HCT116 (cell line): ENCODE measurements around the gene OR2A25. TPM values are rescaled to one million over a fixed set of nuclear protein-coding genes. Genes with fewer than 3 reads are reported as not detected.

ENCODE experiments used
- ATAC-seq: fragments of 200-7000 bp; cut with Tn5 transposase; 2 replicates; pipeline ENCODE4 v1.9.1; 2020; ENCODE audit warnings: mild to moderate bottlenecking, moderate library complexity
- Bru-seq: library from RNA; stranded (reverse); fragments of 400-500 nt; gene quantifications from one replicate; lab custom pipeline; 2021; lab: Mats Ljungman, UMichigan
- BruChase-seq, 2 experiments: library from RNA; stranded (reverse); fragments of 400-500 nt; gene quantifications; one replicate each; lab custom pipeline; 2021; lab: Mats Ljungman, UMichigan
- BruUV-seq: library from RNA; stranded (reverse); fragments of 400-500 nt; replicated peaks from 2 replicates; lab custom pipeline; 2021; lab: Mats Ljungman, UMichigan
- CTCF ChIA-PET: fragments of 300-600 bp; sonication (Branson Sonifier 250); formaldehyde crosslinking; loops from one replicate; lab custom pipeline; 2021; ENCODE audit warnings: antibody characterized with exemption; lab: Charles Lee
- POLR2A ChIA-PET: fragments of 300-600, 350-600 bp; sonication (Branson Sonifier 250); formaldehyde crosslinking; loops from one replicate; lab custom pipeline; 2021; ENCODE audit warnings: antibody characterized with exemption; lab: Charles Lee
- RAD21 ChIA-PET, 2 experiments: fragments of 300-600 bp; sonication (Branson Sonifier 250); formaldehyde crosslinking; loops; one replicate each; lab custom pipeline; 2023; ENCODE audit warnings: low total read pairs in 2 of 2; ENCODE audit not compliant: uncharacterized antibody in 2 of 2, unreplicated experiment in 2 of 2, low non-redundant PET in 1 of 2; lab: Charles Lee
- DNase-seq: peaks from one replicate; pipeline ENCODE4 v3.0.0-alpha.2; 2010; ENCODE audit warnings: low read depth, low spot score
- H2AFZ ChIP-seq: fragments of 200-600 bp; shearing (Covaris generic), sonication (generic); 2 replicates; pipeline ENCODE4 v1.6.1; 2017; ENCODE audit warnings: low read depth, mixed run types, mixed read lengths, antibody characterized with exemption, low read length; ENCODE audit not compliant: poor library complexity, severe bottlenecking
- H3K27ac ChIP-seq: 2 replicates; pipeline ENCODE4 v1.5.1; 2012; ENCODE audit warnings: low read depth, low read length
- H3K27me3 ChIP-seq: fragments of 200-600 bp; sonication (generic); 2 replicates; pipeline ENCODE4 v1.6.1; 2016; ENCODE audit warnings: mixed run types, low read length, mixed read lengths; ENCODE audit not compliant: insufficient read depth
- H3K36me3 ChIP-seq, 2 experiments: fragments of 200-500 bp in 1 of 2; fragments of 200-600 bp in 1 of 2; sonication (Bioruptor generic) in 1 of 2; sonication (generic) in 1 of 2; 2 replicates each; pipeline versions ENCODE4 v1.5.1 to v1.6.1; 2014 to 2016; ENCODE audit warnings: low read length in 2 of 2, inconsistent platforms in 1 of 2, mixed read lengths in 1 of 2, mixed run types in 1 of 2; ENCODE audit not compliant: insufficient read depth in 2 of 2, control insufficient read depth in 1 of 2
- H3K4me1 ChIP-seq, 2 experiments: fragments of 200-600 bp in 1 of 2; sonication (generic) in 1 of 2; 2 replicates each; pipeline versions ENCODE4 v1.5.1 to v1.6.1; 2012 to 2017; ENCODE audit warnings: low read length in 2 of 2, inconsistent platforms in 1 of 2, mild to moderate bottlenecking in 1 of 2, mixed read lengths in 1 of 2, mixed run types in 1 of 2, moderate library complexity in 1 of 2; ENCODE audit not compliant: insufficient read depth in 2 of 2, control insufficient read depth in 1 of 2
- H3K4me2 ChIP-seq: fragments of 200-600 bp; sonication (generic); 2 replicates; pipeline ENCODE4 v1.6.1; 2017; ENCODE audit warnings: mixed run types, low read length, mixed read lengths
- H3K4me3 ChIP-seq, 2 experiments: fragments of 200-600 bp in 1 of 2; sonication (generic) in 1 of 2; replicated peaks in 1 of 2; 2 replicates each; pipeline ENCODE4 v1.5.1; 2011 to 2016; ENCODE audit warnings: low read length in 2 of 2, control low read depth in 1 of 2, low read depth in 1 of 2, mild to moderate bottlenecking in 1 of 2, mixed read lengths in 1 of 2, mixed run types in 1 of 2
- H3K79me2 ChIP-seq: fragments of 200-600 bp; sonication (generic); 2 replicates; pipeline ENCODE4 v1.6.1; 2017; ENCODE audit warnings: mild to moderate bottlenecking, mixed run types, low read length, moderate library complexity, mixed read lengths; ENCODE audit not compliant: insufficient read depth
- H3K9ac ChIP-seq: fragments of 200-600 bp; sonication (generic); 2 replicates; pipeline ENCODE4 v1.6.1; 2016; ENCODE audit warnings: low read length, mixed read lengths
- H3K9me2 ChIP-seq: fragments of 200-600 bp; sonication (generic), shearing (Covaris generic); 2 replicates; pipeline ENCODE4 v1.6.1; 2017; ENCODE audit warnings: mixed run types, mild to moderate bottlenecking, moderate library complexity; ENCODE audit not compliant: insufficient read depth
- H3K9me3 ChIP-seq, 2 experiments: fragments of 200-500 bp in 1 of 2; fragments of 200-600 bp in 1 of 2; sonication (Bioruptor generic) in 1 of 2; sonication (generic) in 1 of 2; 2 replicates each; pipeline ENCODE4 v1.6.1; 2014 to 2017; ENCODE audit warnings: low read length in 2 of 2, mixed read lengths in 2 of 2, inconsistent platforms in 1 of 2, low read depth in 1 of 2, mild to moderate bottlenecking in 1 of 2, mixed run types in 1 of 2, moderate library complexity in 1 of 2; ENCODE audit not compliant: control insufficient read depth in 1 of 2, insufficient read depth in 1 of 2
- H4K20me1 ChIP-seq: fragments of 200-600 bp; sonication (generic), shearing (Covaris generic); 2 replicates; pipeline ENCODE4 v1.6.1; 2017; ENCODE audit warnings: mixed run types, mild to moderate bottlenecking, moderate library complexity; ENCODE audit not compliant: insufficient read depth
- CEBPB ChIP-seq: IDR thresholded peaks from 2 replicates; pipeline ENCODE4 v1.6.1; 2012; ENCODE audit warnings: low read depth
- EGR1 ChIP-seq: IDR thresholded peaks from 2 replicates; pipeline ENCODE4 v1.6.1; 2012; ENCODE audit warnings: low read depth
- ELF1 ChIP-seq: IDR thresholded peaks from 2 replicates; pipeline ENCODE4 v1.6.1; 2012; ENCODE audit warnings: low read depth, borderline replicate concordance
- EZH2phosphoT487 ChIP-seq: fragments of 200-600 bp; IDR thresholded peaks from 2 replicates; pipeline ENCODE4 v1.6.1; 2018; ENCODE audit warnings: antibody characterized with exemption, borderline replicate concordance
- FOSL1 ChIP-seq: IDR thresholded peaks from 2 replicates; pipeline ENCODE4 v1.6.1; 2012; ENCODE audit warnings: low read depth
- POLR2A ChIP-seq: IDR thresholded peaks from 2 replicates; pipeline ENCODE4 v1.7.0; 2011; ENCODE audit warnings: borderline replicate concordance; ENCODE audit not compliant: insufficient read depth, insufficient read length; ENCODE audit errors: extremely low read depth
- SIN3A ChIP-seq: IDR thresholded peaks from 2 replicates; pipeline ENCODE4 v1.6.1; 2012; ENCODE audit warnings: low read depth
- SRF ChIP-seq: IDR thresholded peaks from 2 replicates; pipeline ENCODE4 v1.6.1; 2012; ENCODE audit warnings: low read depth
- TCF7L2 ChIP-seq: IDR thresholded peaks from 2 replicates; pipeline ENCODE4 v1.7.0; 2011; ENCODE audit warnings: borderline replicate concordance, inconsistent platforms; ENCODE audit not compliant: insufficient read depth, insufficient read length; ENCODE audit errors: extremely low read depth
- ZFX ChIP-seq: fragments of 450-650 bp; IDR thresholded peaks from 2 replicates; pipeline ENCODE4 v1.6.1; 2017
- ZNF274 ChIP-seq: fragments of 200-500 bp; sonication (Bioruptor generic); IDR thresholded peaks from 2 replicates; pipeline ENCODE4 v1.6.1; 2014; ENCODE audit warnings: mild to moderate bottlenecking, low read depth, low read length, inconsistent platforms
- intact Hi-C: fragments of 100-400 bp; cut with micrococcal nuclease; formaldehyde crosslinking; loops from 2 replicates; pipeline ENCODE4 v1.10.0; 2022
- long read RNA-seq: library from polyadenylated mRNA; unstranded; transcript quantifications from one replicate; pipeline ENCODE4 v2.0.0, GENCODE V29; 2021; ENCODE audit not compliant: unreplicated experiment
- polyA plus RNA-seq: library from polyadenylated mRNA; unstranded; fragments of >200 nt; gene quantifications from 2 replicates; pipeline ENCODE4 v1.2.1, GENCODE V29; 2012; ENCODE audit warnings: missing spikeins
- total RNA-seq: library from RNA; stranded (reverse); gene quantifications from one replicate; pipeline ENCODE4 v1.2.1, GENCODE V29; 2021; ENCODE audit not compliant: unreplicated experiment
- TF ChIP-seq, protein P1 (sequence below): IDR thresholded peaks from 2 replicates; pipeline ENCODE4 v1.6.1; 2011; ENCODE audit warnings: mild to moderate bottlenecking, low read length, moderate library complexity; ENCODE audit not compliant: insufficient replicate concordance; ENCODE audit errors: extremely low read depth
- TF ChIP-seq, protein P2 (sequence below): IDR thresholded peaks from 2 replicates; pipeline ENCODE4 v1.6.1; 2012
- TF ChIP-seq, protein P3 (sequence below): IDR thresholded peaks from 2 replicates; pipeline ENCODE4 v1.6.1; 2012
- TF ChIP-seq, protein P4 (sequence below), 3 experiments: fragments of 200-600 bp in 1 of 3; sonication (generic) in 1 of 3; IDR thresholded peaks in 2 of 3; conservative IDR thresholded peaks in 1 of 3; 2 replicates each; pipeline ENCODE4 v1.5.1; 2012 to 2017; ENCODE audit warnings: low read depth in 2 of 3, low read length in 2 of 3, antibody characterized with exemption in 1 of 3, borderline replicate concordance in 1 of 3, control low read depth in 1 of 3, mild to moderate bottlenecking in 1 of 3, mixed read lengths in 1 of 3, mixed run types in 1 of 3, moderate library complexity in 1 of 3; ENCODE audit not compliant: insufficient read depth in 1 of 3
- TF ChIP-seq, protein P5 (sequence below): IDR thresholded peaks from 2 replicates; pipeline ENCODE4 v1.6.1; 2012; ENCODE audit warnings: low read depth

Gene OR2A25, protein sequence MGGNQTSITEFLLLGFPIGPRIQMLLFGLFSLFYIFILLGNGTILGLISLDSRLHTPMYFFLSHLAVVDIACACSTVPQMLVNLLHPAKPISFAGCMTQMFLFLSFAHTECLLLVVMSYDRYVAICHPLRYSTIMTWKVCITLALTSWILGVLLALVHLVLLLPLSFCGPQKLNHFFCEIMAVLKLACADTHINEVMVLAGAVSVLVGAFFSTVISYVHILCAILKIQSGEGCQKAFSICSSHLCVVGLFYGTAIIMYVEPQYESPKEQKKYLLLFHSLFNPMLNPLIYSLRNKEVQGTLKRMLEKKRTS
- total RNA-seq (not detected), Bru-seq, nascent RNA (not detected), BruChase-seq, experiment 1, labeled RNA remaining after a 6-hour chase (not detected), BruChase-seq, experiment 2, labeled RNA remaining after a 2-hour chase (not detected)
- polyA plus RNA-seq: 0.02 TPM in 1 of 2 replicates, not detected in the other
- long read RNA-seq: 0 reads

DNA sequence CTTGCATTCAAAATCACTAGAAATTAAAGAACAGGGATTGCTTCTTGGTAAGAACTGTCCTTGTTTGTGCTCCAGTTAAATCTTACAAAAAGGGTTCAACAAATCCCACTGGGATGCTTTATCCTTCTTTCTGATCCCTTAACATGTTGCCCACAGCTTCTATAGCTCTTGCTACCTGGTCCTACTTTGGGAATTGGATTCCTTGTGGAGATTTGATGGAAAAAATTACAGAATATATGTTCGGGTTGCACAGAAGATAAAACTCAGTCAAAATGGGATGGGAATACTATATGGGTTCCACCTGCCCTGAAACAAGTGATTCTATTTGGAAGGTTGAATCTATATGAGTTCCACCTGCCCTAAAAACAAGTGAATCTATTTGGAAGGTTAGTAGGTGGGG is at the start of gene OR2A25:
TSS of gene OR2A25 (plus strand) at position 301 of the 400 bp plus-strand sequence. CDS start 4,409 bp downstream, outside the sequence.
- intact Hi-C loops: no loop called here
- DNase-seq (no peak), ATAC-seq (no peak)
- RAD21 ChIA-PET: no interaction called here
- H3K9me3 ChIP-seq: no peaks in the 10 kb centered on the region
- H4K20me1 ChIP-seq: no peaks in the 10 kb centered on the region
- H3K9ac ChIP-seq: no peak within 1 kb of the TSS
- POLR2A ChIA-PET: no interaction called here
- H3K4me3 ChIP-seq: no peak within 1 kb of the TSS
- BruUV-seq: no TSS peak
- no peaks in the 10 kb centered on the region for H3K9me2 ChIP-seq
- no peak within 1 kb of the TSS for H2AFZ ChIP-seq
- CTCF ChIA-PET: no interaction called here
- H3K27me3 ChIP-seq: no peaks in the 10 kb centered on the region
- no peak within 1 kb of the TSS for H3K4me2 ChIP-seq
- H3K27ac ChIP-seq: no peak within 1 kb of the TSS
- no peaks in the 10 kb centered on the region for H3K4me1 ChIP-seq
- TF ChIP-seq, protein P1, sequence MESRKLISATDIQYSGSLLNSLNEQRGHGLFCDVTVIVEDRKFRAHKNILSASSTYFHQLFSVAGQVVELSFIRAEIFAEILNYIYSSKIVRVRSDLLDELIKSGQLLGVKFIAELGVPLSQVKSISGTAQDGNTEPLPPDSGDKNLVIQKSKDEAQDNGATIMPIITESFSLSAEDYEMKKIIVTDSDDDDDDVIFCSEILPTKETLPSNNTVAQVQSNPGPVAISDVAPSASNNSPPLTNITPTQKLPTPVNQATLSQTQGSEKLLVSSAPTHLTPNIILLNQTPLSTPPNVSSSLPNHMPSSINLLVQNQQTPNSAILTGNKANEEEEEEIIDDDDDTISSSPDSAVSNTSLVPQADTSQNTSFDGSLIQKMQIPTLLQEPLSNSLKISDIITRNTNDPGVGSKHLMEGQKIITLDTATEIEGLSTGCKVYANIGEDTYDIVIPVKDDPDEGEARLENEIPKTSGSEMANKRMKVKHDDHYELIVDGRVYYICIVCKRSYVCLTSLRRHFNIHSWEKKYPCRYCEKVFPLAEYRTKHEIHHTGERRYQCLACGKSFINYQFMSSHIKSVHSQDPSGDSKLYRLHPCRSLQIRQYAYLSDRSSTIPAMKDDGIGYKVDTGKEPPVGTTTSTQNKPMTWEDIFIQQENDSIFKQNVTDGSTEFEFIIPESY: no peak
- no peak for TF ChIP-seq POLR2A
- TF ChIP-seq, protein P2, sequence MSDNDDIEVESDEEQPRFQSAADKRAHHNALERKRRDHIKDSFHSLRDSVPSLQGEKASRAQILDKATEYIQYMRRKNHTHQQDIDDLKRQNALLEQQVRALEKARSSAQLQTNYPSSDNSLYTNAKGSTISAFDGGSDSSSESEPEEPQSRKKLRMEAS: no peak
- TF ChIP-seq, protein P3, sequence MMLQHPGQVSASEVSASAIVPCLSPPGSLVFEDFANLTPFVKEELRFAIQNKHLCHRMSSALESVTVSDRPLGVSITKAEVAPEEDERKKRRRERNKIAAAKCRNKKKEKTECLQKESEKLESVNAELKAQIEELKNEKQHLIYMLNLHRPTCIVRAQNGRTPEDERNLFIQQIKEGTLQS: no peak
- no peak for TF ChIP-seq ELF1
- TF ChIP-seq CEBPB: no peak
- TF ChIP-seq, protein P4, sequence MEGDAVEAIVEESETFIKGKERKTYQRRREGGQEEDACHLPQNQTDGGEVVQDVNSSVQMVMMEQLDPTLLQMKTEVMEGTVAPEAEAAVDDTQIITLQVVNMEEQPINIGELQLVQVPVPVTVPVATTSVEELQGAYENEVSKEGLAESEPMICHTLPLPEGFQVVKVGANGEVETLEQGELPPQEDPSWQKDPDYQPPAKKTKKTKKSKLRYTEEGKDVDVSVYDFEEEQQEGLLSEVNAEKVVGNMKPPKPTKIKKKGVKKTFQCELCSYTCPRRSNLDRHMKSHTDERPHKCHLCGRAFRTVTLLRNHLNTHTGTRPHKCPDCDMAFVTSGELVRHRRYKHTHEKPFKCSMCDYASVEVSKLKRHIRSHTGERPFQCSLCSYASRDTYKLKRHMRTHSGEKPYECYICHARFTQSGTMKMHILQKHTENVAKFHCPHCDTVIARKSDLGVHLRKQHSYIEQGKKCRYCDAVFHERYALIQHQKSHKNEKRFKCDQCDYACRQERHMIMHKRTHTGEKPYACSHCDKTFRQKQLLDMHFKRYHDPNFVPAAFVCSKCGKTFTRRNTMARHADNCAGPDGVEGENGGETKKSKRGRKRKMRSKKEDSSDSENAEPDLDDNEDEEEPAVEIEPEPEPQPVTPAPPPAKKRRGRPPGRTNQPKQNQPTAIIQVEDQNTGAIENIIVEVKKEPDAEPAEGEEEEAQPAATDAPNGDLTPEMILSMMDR (IDR thresholded peaks at IDR 0.05 in 2 of 3, conservative IDR thresholded peaks at IDR 0.05 in 1 of 3; ENCODE audit: borderline replicate concordance in 1 of 3, insufficient read depth in 1 of 3, low read depth in 2 of 3, low read length in 2 of 3): no peak
- TF ChIP-seq FOSL1: no peak
- no peak for TF ChIP-seq ZNF274
- no peak for TF ChIP-seq EZH2phosphoT487
- TF ChIP-seq TCF7L2: no peak
- TF ChIP-seq SIN3A: no peak
- TF ChIP-seq EGR1: no peak
- TF ChIP-seq, protein P5, sequence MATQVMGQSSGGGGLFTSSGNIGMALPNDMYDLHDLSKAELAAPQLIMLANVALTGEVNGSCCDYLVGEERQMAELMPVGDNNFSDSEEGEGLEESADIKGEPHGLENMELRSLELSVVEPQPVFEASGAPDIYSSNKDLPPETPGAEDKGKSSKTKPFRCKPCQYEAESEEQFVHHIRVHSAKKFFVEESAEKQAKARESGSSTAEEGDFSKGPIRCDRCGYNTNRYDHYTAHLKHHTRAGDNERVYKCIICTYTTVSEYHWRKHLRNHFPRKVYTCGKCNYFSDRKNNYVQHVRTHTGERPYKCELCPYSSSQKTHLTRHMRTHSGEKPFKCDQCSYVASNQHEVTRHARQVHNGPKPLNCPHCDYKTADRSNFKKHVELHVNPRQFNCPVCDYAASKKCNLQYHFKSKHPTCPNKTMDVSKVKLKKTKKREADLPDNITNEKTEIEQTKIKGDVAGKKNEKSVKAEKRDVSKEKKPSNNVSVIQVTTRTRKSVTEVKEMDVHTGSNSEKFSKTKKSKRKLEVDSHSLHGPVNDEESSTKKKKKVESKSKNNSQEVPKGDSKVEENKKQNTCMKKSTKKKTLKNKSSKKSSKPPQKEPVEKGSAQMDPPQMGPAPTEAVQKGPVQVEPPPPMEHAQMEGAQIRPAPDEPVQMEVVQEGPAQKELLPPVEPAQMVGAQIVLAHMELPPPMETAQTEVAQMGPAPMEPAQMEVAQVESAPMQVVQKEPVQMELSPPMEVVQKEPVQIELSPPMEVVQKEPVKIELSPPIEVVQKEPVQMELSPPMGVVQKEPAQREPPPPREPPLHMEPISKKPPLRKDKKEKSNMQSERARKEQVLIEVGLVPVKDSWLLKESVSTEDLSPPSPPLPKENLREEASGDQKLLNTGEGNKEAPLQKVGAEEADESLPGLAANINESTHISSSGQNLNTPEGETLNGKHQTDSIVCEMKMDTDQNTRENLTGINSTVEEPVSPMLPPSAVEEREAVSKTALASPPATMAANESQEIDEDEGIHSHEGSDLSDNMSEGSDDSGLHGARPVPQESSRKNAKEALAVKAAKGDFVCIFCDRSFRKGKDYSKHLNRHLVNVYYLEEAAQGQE: no peak
- TF ChIP-seq ZFX: no peak
- TF ChIP-seq SRF: no peak
- TF ChIP-seq, all 23 proteins: peak for 0
- no peaks in the 10 kb centered on the region for H3K79me2 ChIP-seq
- H3K36me3 ChIP-seq: no peaks in the 10 kb centered on the region
